HG02623 (cell line): ENCODE results near the gene HSD17B8.

Experiments used
- ATAC-seq: cut with Tn5 transposase; IDR thresholded peaks from one replicate; pipeline ENCODE4 v1.9.1; 2021; ENCODE audit warnings: moderate library complexity; ENCODE audit not compliant: unreplicated experiment

HSD17B8 gene

GRCh38 chr6:33191383-33192104, 12.9 kb upstream of the HSD17B8 start:
- ATAC-seq: no peak

- ATAC-seq: no peak
These were observed 12.3 kb upstream of the HSD17B8 start, which contains the start of gene COL11A2 for GRCh38 chr6:33192105-33192646. Gene COL11A2 (minus strand): TSS chr6:33192467. CDS start chr6:33192240, 227 bp downstream.

DNA sequence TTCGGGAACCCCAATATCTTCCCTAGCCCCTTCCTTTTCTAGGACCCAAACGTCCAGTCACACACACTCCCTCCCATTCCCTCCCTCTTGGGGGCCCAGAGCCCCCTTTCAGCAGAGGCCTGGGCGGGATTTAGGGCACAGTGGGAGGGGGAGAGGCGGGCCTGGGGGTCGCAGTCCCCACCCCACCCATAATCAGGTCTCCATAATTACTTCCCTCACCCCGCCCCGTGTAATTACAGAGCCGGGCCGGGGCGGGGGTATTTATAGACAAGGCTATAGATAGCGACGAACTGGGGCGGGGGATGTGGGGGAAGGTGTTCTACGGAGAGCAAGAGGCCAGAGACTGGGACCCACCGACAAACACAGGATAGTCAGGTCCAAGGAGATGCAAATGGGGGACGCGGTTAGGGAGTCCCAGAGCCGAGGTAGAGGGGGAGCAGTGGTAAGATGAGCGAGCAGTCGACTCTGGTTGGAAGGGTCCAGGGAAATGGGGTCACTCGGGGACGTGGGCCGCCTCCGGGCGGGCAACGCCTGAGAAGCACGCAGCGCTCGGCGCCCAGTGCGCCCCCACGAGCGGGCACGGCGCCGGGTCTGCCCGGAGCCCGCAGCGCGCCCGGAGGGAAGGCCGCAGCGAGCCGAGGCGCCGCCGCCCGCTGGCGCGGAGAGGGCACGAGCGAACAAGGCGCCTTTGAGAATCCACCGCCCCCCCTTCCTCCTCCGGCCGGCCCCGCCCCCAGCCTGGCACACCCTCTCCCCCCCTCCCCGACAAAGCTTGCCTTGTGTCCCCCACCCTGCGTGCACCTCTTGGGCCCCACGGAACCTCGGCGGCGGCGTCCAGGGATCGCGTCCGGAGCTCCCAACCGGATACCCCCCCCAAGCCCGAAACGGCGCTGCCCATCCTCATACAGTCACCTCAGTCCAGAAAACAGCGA, 11.5 kb upstream of the HSD17B8 start:
- no peak for ATAC-seq

DNA sequence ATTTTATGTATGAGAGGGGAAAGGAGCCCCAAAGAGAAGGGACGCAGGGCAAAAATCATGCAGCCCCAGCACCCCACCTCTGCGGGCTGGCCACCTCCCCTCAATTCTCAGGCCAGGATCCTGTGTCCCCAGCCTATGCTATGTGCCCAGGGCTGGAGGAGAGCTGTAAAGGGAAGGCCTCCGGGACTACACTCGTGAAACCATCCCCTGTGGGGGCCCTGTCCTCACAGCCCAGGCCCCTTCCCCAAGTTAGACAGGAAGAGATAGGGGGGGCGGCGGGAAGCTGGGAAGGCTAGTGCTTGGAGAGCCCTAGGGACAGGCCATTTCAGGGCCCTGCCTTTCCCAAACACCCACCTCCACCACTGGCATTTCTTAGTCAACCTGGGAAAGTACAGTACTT, 10.8 kb upstream of the HSD17B8 start:
- no peak for ATAC-seq

DNA sequence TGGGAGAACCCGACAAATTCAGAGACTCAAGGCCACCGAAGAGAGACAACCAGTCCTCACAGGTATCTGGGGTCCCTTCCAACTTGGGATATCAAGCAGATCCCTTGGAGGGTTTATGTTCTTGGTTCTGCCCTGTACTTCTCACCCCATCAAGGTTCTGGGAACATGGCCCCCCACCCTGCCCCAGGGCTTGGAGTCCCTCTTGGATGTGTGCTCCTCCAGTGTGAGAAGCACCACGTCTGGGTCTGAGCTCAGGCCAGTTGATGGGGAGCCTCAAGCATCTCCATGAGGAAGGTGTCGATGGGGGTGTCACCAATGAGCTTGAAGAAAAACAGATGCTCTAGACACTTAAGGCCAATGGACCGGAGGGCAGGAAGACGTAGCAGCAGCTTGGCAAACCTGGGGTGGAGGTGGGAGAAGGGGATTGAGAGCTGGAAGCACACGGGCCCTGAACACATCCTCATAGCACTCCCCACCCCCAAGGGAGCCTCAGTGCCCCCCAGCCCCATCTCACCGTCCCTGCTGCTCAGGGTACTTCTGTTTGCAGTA, 9.9 kb upstream of the HSD17B8 start:
- ATAC-seq: no peak

DNA sequence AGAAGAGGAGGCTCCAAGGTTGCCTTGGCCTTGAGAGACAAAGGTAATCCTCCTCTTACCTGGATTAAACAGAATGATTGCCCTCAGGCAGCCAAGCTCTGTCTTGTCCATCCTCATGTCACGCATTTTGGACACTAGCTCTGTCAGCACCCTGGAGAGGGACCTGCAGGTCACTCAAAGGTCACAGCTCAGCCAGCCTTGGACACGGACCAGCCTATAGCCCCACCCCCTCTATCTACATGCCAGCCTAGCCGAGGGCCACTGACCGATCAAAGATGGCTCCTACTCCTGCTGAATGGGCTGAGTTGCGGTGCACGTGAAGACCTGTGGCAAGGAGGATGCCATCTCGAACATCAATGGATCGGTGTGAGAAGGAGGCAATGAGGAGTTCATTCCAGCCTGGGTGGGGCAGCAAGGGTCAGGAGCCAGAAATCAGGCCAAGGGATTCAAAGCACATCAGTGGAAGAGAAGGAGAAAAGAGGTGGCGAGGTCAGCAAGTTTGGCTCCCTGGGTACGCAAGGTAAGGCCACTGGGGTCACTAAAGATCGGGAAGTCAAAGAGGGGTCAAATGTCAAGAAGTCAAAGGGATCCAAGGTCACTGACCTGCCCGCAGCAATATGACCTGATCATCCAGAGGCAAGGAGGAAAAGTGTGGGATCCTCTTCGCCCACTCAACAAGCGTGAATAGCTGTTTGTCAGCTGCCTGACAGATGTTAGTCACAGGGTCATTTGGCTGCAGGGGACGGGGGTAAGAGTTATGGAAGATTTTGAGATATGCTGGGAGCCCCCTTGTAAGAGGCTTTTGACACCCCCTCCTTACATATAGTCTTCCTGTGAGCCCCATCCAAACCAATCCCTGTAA, 8.9 kb upstream of the HSD17B8 start:
- no peak for ATAC-seq

DNA sequence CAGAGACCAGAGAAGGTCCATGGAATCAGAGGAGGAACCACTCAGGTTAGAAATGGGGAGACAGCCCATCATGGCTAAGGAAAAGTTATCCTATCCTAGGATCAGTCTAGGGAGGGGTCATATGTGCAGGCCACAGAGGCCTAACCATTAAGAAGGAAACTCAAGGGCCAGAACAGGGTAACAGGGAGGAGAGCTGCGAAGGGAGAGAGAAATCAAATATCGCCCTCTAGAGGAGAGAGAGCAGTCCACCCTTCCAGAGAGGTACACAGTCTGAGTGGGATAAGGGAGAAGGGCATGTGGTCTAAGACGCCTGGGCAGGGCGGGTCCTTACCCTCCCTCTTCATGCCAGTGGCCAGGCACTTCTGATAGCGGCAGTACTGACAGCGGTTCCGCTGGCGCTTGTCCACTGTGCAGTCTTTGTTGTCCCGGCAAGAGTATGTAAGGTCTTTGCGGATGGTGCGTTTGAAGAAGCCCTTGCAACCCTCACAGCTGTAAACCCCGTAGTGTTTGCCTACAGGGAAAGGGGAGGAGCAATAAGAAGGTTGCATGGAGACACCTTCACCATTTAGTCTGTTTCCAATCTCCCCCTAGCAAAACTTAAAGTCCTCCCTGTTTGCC, 6.9 kb upstream of the HSD17B8 start:
- ATAC-seq: no peak

GRCh38 chr6:33198159-33198852, 6.1 kb upstream of the HSD17B8 start:
- ATAC-seq: no peak

DNA sequence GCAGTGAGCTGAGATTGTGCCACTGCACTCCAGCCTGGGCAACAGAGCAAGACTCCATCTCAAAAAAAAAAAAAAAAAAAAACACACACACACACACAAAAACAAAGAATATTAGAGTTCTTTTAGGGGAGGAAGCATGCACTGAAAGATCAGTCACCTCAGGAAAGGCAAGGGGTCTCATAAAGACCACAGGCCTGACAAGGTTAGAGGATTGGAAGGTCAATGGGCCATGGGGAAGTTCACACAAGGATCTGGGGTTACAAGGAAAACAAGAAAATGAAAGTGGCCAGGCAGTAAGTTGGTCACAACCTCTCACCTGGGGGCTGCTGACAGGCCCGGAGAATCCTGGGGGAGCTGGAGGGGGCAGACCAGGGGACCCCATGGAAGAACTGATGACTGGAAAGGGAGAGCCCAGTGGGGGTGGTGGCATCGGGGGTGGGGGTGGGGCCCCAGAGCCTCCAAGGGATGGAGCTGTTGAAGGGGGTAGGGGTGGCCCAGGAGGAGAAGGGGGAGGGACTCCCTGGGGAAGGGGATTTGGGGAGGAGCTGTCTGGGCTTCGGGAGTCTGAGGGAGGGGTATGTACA, 5.5 kb upstream of the HSD17B8 start:
- ATAC-seq: no peak

- peak; percentile 16 for ATAC-seq
These were observed 4.7 kb upstream of the HSD17B8 start for GRCh38 chr6:33199687-33200218.

DNA sequence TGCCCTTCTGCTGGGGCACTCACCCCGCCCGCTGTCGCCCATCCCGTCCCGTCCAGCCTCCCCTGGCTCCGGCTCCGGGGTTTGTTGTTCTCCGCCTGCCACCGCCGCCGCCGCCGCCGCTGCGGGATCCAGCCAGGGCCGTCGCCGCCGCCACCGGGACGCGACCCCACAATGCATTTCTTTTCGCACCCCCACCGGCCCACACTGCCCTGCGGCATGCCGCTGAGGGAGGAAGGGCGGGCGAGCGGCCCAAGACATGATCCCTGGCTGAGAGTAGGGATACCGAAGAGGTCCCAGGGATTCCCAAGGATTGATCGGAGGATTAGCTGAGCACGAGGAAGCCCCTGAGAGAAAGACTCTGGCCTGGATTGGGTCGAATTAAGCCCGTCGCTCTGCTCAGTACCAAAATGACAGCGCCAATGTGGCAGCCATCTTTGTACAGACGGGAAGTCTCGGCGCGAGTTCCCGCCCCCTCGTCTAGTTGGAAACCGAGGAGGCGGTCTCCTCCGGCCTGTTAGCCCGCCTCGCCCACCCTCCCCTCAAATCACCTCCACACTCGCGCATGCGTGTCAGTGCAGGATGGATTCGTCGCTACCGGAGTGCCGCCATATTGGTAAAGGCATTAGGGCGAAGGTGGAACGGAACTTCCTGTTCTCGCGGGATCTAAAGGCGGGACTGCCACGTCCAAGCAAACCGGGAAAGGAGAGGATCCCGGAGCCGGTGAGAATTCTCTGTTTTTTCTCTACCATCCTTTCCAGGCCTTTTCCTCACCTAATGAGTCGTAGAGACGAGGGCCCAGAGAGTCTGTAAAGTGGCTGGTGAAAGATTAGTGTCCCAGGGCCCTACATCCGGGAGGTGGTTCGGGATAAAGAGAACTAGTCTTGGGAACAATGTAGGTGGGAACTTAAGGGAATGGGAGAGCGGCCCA, 4.0 kb upstream of the HSD17B8 start, which contains the start of the genes RXRB and SLC39A7:
Gene RXRB (minus strand): TSS at position 447 of the 928 bp plus-strand sequence. CDS start 189 bp downstream, at position 258.
Gene SLC39A7 (plus strand): TSS at position 649 of the 928 bp plus-strand sequence. CDS start 379 bp downstream, outside the sequence.
- peak; percentile 43 for ATAC-seq

DNA sequence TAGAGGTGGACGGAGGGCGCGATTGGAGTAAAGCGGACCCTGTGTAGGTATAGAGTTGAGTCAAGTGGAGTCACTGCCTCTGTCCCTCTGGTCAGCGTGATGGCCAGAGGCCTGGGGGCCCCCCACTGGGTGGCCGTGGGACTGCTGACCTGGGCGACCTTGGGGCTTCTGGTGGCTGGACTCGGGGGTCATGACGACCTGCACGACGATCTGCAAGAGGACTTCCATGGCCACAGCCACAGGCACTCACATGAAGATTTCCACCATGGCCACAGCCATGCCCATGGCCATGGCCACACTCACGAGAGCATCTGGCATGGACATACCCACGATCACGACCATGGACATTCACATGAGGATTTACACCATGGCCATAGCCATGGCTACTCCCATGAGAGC, 3.3 kb upstream of the HSD17B8 start:
- ATAC-seq: no peak

DNA sequence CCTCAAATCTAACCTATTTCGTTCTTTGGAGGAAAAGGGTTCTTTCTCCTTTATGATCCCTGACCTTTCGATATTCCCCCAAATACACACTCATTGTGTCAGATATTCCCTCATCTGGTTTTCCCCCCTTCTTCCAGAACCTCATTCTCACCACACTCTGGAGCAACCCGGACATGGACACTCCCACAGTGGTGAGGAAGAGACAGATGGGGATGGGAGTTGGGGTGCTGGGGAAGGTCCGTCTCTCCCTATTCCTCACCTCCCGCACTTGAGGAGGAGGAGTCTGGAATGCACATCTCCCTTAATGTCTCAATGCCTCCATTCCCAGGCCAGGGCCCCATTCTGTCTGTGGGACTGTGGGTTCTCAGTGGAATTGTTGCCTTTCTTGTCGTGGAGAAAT, 2.5 kb upstream of the HSD17B8 start:
- ATAC-seq: no peak

GRCh38 chr6:33202799-33203198, 1.7 kb upstream of the HSD17B8 start:
- ATAC-seq: no peak

DNA sequence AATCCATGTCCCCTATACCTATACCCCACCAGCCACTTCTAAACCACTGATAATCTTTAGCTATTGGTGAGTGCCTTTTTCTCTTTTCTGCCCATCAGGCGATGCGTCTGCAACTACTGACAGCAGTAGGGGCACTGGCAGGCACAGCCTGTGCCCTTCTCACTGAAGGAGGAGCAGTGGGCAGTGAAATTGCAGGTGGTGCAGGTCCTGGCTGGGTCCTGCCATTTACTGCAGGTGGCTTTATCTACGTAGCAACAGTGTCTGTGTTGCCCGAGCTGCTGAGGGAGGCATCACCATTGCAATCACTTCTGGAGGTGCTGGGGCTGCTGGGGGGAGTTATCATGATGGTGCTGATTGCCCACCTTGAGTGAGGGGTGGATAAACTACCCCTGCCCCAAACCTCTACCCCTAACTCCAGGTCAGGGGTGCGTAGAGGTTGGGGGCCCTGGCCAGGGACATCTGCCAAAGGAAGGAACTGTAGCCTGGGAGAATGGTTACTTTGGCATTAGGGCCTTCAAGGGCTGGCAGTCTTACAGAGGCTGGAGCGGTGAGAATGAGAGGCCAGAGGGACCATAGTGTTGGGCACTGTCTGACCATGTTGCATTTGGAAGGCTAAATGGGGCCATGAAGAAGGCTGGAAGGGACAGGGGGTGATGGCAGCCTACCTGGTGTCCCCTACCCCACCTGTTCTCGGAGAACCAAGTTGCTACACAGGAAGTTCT, 851 bp upstream of the HSD17B8 start:
- no peak for ATAC-seq

GRCh38 chr6:33204165-33204414, 365 bp upstream of the HSD17B8 start:
- ATAC-seq: no peak
